GM21786 (cell line): Measurements from ENCODE around the gene MAST4.

Source experiments
- ATAC-seq: cut with Tn5 transposase; IDR thresholded peaks from one replicate; pipeline ENCODE4 v1.9.1; 2021; ENCODE audit not compliant: unreplicated experiment

MAST4 gene

GRCh38 chr5:66985417-66985816, 389.2 kb downstream of the MAST4 start:
- ATAC-seq = no peak

GRCh38 chr5:66986009-66986408, 389.8 kb downstream of the MAST4 start:
- no peak for ATAC-seq

GRCh38 chr5:66986534-66986933, 390.3 kb downstream of the MAST4 start:
- ATAC-seq = no peak

GRCh38 chr5:66987126-66987525, 390.9 kb downstream of the MAST4 start:
- ATAC-seq = no peak

- no peak for ATAC-seq
These were observed 391.3 kb downstream of the MAST4 start for GRCh38 chr5:66987540-66987939.

- no peak for ATAC-seq
These were observed 392.0 kb downstream of the MAST4 start for GRCh38 chr5:66987949-66988838.

- no peak for ATAC-seq
These were observed 393.1 kb downstream of the MAST4 start for GRCh38 chr5:66989286-66989685.

- no peak for ATAC-seq
These were observed 393.6 kb downstream of the MAST4 start for GRCh38 chr5:66989781-66990180.

GRCh38 chr5:66991746-66992145, 395.6 kb downstream of the MAST4 start:
- ATAC-seq = no peak

- ATAC-seq = no peak
These were observed 396.4 kb downstream of the MAST4 start for GRCh38 chr5:66992547-66992946.

- ATAC-seq = no peak
These were observed 397.3 kb downstream of the MAST4 start for GRCh38 chr5:66993448-66993847.

- ATAC-seq = no peak
These were observed 397.7 kb downstream of the MAST4 start for GRCh38 chr5:66993882-66994281.

GRCh38 chr5:66994790-66995189, 398.6 kb downstream of the MAST4 start:
- ATAC-seq = no peak

GRCh38 chr5:67000794-67001475, 404.7 kb downstream of the MAST4 start:
- no peak for ATAC-seq

- ATAC-seq = no peak
These were observed 406.9 kb downstream of the MAST4 start for GRCh38 chr5:67002832-67003684.

GRCh38 chr5:67003685-67003934, 407.4 kb downstream of the MAST4 start:
- no peak for ATAC-seq

- ATAC-seq = peak; percentile 54
These were observed 407.9 kb downstream of the MAST4 start for GRCh38 chr5:67003935-67004729.

- no peak for ATAC-seq
These were observed 408.6 kb downstream of the MAST4 start for GRCh38 chr5:67004730-67005350.

- no peak for ATAC-seq
These were observed 409.7 kb downstream of the MAST4 start for GRCh38 chr5:67005737-67006499.

GRCh38 chr5:67006500-67006848, 410.3 kb downstream of the MAST4 start:
- no peak for ATAC-seq
